ENCODE data around the gene CIB4. TPM values are rescaled to one million over a fixed set of nuclear protein-coding genes. Genes with fewer than 3 reads are reported as not detected.

Gene CIB4
- total RNA-seq, 1 donor from 2014 or later, result not detected

DNA sequence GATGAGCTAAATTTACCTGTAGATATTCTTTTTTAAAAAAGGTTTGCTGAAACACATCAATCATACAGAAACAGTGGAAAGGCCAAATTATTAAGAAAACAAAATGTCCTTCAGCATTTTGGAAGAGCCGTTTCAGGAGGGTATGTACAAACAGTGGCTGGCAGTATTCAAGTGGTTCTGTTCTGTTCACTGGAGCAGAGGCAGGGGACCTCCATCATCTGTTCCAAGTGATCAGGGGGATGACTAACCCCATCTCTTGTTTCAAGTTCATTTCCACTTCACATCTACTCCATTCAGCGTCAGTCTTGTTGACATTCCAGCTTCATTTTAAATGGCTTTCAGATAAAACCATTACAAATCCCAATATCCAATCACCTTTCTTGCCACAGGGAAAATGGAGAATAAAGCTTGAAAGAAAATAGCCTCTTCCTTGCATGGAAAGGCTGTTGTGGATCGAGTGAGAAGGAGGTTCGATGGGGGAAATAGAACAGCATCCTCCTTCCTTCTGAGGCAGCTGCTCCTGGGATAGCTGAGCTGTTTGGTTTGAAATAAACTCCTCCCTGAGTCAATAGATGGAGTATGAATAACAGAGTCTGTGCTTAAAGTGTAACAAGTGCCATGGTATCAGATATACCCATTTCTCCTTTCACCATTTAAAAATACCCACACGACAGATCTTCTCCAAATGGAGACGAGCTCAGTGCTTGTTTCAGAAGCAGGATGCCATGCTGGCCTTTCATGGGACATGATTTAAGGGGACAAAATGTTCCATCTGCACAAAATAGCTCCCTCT lies 99.6 kb downstream of the CIB4 start:
- H3K27ac ChIP-seq (ENCODE audit: low read depth, low read length), result no peak overlapping the region

DNA sequence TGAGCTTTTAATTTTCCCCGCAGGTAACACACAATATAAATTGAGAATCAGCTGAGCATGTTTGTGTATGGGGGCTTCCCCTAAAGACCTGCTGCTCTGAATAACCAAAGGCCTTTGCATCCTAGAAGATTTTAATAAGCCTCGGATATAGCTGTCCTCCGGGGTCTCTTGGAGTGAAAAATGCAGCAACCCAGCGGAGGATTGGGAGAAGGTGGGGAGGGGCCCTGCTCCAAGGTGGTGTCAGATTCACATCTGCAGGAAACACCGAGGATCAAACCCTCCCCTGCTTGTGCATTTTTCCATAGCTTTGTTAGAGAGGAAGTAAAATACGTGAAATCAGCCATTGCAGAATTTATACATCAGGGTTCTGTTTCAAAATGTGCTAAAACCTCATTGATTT lies 100.2 kb downstream of the CIB4 start:
- no peak overlapping the region for H3K4me3 ChIP-seq (ENCODE audit: low read length in 3 of 3)
- no peaks in the 10 kb centered on the region for H3K36me3 ChIP-seq (ENCODE audit: control insufficient read depth in 3 of 3, insufficient read depth in 3 of 3, low read length in 3 of 3)
- H3K9ac ChIP-seq (ENCODE audit: low read depth in 1 of 3, low read length in 3 of 3), result no peak overlapping the region
- no peak overlapping the region for H3K27ac ChIP-seq (ENCODE audit: low read depth, low read length)
- H3K9me3 ChIP-seq (ENCODE audit: control insufficient read depth in 3 of 3, low read length in 3 of 3), result no peaks in the 10 kb centered on the region
- H3K4me1 ChIP-seq (ENCODE audit: control insufficient read depth in 3 of 3, insufficient read depth in 3 of 3, low read length in 3 of 3), result no peaks in the 10 kb centered on the region
- peaks cover 0 to 4% (median 2%) of the 10 kb centered on the region in 3 donors for H3K27me3 ChIP-seq (ENCODE audit: control insufficient read depth in 3 of 3, insufficient read depth in 3 of 3, low read length in 3 of 3)

More for the DNA sequence above, 99.6 kb downstream of the CIB4 start:
- no peaks in the 10 kb centered on the region for H3K9me3 ChIP-seq (ENCODE audit: control insufficient read depth in 3 of 3, low read length in 3 of 3)
- H3K4me1 ChIP-seq (ENCODE audit: control insufficient read depth in 3 of 3, insufficient read depth in 3 of 3, low read length in 3 of 3), result no peaks in the 10 kb centered on the region
- H3K9ac ChIP-seq (ENCODE audit: low read depth in 1 of 3, low read length in 3 of 3), result no peak overlapping the region
- H3K36me3 ChIP-seq (ENCODE audit: control insufficient read depth in 3 of 3, insufficient read depth in 3 of 3, low read length in 3 of 3), result no peaks in the 10 kb centered on the region
- no peak overlapping the region for H3K4me3 ChIP-seq (ENCODE audit: low read length in 3 of 3)
- H3K27me3 ChIP-seq (ENCODE audit: control insufficient read depth in 3 of 3, insufficient read depth in 3 of 3, low read length in 3 of 3), result peaks cover 0 to 4% (median under 1%) of the 10 kb centered on the region in 3 donors

DNA sequence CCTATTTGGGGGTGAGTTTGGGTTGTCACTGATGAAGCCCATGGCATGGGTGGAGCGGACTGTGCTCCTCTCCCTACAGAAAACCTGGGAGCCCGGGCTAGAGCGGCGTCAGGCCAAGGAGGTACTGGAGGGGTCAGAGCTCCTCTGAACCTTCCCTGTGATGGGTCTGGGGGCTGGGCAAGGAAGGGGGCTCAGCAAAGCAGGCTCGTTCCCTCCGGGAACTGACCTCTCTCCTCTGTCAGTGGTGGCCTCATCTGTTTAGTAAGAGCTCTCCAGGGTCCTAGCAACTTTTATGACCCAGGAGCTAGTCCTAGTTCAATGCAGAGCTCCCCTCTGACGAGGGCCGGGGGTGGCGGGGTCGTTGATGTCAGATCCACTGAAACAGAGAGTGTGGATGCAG lies 100.9 kb downstream of the CIB4 start:
- H3K27ac ChIP-seq (ENCODE audit: low read depth, low read length), result no peak overlapping the region
- H3K4me1 ChIP-seq (ENCODE audit: control insufficient read depth in 3 of 3, insufficient read depth in 3 of 3, low read length in 3 of 3), result no peaks in the 10 kb centered on the region
- H3K4me3 ChIP-seq (ENCODE audit: low read length in 3 of 3), result no peak overlapping the region
- H3K9me3 ChIP-seq (ENCODE audit: control insufficient read depth in 3 of 3, low read length in 3 of 3), result no peaks in the 10 kb centered on the region
- H3K36me3 ChIP-seq (ENCODE audit: control insufficient read depth in 3 of 3, insufficient read depth in 3 of 3, low read length in 3 of 3), result no peaks in the 10 kb centered on the region
- peaks cover 0 to 4% (median 2%) of the 10 kb centered on the region in 3 donors for H3K27me3 ChIP-seq (ENCODE audit: control insufficient read depth in 3 of 3, insufficient read depth in 3 of 3, low read length in 3 of 3)
- no peak overlapping the region for H3K9ac ChIP-seq (ENCODE audit: low read depth in 1 of 3, low read length in 3 of 3)

DNA sequence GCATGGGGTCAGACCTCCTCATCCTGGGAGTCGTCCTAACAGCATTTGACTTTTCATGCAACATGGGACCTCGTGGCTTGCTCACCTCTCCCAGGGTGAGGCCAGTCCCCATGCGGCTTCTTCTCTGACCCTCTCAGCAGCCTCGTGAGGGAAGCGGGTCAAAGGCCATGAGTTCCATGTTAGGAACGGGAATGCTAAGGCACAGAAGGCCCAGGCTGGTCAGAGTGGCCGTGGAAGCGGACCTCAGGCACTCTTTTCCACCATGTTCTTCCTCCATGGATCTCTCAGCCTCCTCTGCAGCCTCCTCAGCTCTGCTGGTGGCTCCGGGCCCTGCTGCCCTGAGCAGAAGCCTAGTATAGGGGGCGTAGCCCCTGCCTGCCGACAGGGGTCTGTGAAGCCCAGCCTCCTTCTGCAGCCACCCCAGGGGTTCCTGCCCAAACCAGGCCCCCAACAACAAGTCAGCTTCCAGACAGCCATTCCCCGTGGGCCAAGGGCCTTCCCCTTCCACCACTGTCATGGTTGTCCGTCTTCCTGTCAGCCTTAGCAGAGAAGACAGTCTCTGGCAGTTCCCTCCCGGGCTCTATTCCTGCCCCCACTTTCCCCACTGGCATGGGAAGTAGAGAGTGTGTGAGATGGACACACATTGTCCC lies 103.2 kb downstream of the CIB4 start:
- H3K9me3 ChIP-seq (ENCODE audit: control insufficient read depth in 3 of 3, low read length in 3 of 3), result no peaks in the 10 kb centered on the region
- peaks cover 4 to 9% (median 5%) of the 10 kb centered on the region in 3 donors for H3K4me1 ChIP-seq (ENCODE audit: control insufficient read depth in 3 of 3, insufficient read depth in 3 of 3, low read length in 3 of 3)
- no peak overlapping the region for H3K9ac ChIP-seq (ENCODE audit: low read depth in 1 of 3, low read length in 3 of 3)
- no peak overlapping the region for H3K27ac ChIP-seq (ENCODE audit: low read depth, low read length)
- H3K36me3 ChIP-seq (ENCODE audit: control insufficient read depth in 3 of 3, insufficient read depth in 3 of 3, low read length in 3 of 3), result no peaks in the 10 kb centered on the region
- H3K27me3 ChIP-seq (ENCODE audit: control insufficient read depth in 3 of 3, insufficient read depth in 3 of 3, low read length in 3 of 3), result peaks cover 0 to 4% (median 2%) of the 10 kb centered on the region in 3 donors
- H3K4me3 ChIP-seq (ENCODE audit: low read length in 3 of 3), result no peak overlapping the region

DNA sequence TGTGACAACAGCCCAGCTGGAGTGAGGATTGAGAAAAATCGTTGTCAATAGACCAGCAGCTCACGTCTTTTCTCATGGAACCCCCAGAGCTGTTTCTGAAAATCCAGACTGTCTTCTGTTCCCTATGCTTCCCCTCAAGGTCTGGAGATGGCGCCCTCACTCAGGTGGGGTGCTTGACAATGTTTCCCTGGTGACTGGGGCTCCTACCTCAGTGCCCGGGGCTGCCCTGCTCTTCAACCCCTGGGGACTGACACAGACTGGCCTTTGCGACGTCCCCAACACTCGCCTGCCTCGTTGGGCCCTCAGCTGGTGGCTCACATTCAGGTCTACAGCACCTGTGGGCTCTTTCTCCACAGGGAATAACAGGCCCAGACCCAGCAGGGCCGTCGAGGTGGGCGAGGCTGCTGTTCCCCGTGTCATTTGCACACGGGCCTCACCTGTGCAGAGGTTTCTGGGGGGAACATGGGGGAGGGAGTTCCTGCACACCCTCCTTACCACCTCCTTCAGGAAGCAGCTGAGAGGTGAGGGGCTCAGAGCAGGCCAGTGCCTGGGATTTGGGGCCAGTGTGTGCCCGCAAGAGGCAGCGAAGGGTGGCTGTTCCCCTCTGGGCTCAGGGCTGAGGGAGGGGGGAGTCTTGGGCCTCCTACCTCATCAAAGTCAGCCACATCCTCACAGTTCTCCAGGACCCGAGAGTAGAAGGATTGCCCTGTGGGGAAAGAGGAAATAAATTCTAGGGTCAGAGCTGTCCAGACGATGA lies 103.9 kb downstream of the CIB4 start:
- Histone ChIP-seq H3K4me3 (ENCODE audit: low read length in 3 of 3) (no peak overlapping the region), H3K4me1 (ENCODE audit: control insufficient read depth in 3 of 3, insufficient read depth in 3 of 3, low read length in 3 of 3) (peaks cover 4 to 9% (median 5%) of the 10 kb centered on the region in 3 donors), H3K36me3 (ENCODE audit: control insufficient read depth in 3 of 3, insufficient read depth in 3 of 3, low read length in 3 of 3) (no peaks in the 10 kb centered on the region), H3K27me3 (ENCODE audit: control insufficient read depth in 3 of 3, insufficient read depth in 3 of 3, low read length in 3 of 3) (peaks cover 0 to 8% (median 2%) of the 10 kb centered on the region in 3 donors), H3K9me3 (ENCODE audit: control insufficient read depth in 3 of 3, low read length in 3 of 3) (no peaks in the 10 kb centered on the region), H3K9ac (ENCODE audit: low read depth in 1 of 3, low read length in 3 of 3) (no peak overlapping the region), H3K27ac (ENCODE audit: low read depth, low read length) (no peak overlapping the region)

DNA sequence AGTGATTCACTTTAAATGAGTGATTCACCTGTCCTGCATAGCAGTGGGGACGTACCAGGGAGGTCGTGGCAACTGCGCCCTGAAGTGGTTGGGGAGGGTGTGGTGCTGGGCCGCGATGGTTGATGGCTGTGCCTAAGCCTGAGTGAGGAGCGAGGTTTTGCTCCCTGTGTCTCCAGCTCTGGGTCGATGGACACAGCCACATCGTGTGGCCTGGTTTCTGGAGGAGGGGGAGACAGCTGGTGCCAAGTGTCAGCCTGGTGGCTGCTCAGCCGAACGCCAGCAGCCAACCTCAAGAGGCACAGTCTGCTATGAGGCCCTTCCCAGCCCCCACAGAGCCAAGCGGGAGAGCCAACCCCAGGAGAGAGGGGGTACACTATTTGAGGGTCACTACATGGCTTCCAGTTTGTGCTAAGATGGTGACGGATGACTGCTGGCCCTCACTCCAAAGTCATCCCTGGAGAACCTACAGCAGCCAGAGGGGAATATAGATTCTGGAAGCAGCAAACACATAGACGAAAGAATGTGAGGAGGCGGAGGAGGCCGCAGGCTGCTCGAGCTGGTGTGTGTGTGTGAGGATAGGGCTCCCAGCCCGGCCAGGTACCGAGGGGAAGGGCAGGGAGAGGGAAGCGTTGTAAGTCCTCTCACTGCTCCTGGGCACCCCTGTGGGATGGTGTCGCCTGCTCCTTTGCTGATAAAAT lies 104.6 kb downstream of the CIB4 start:
- no peaks in the 10 kb centered on the region for H3K9me3 ChIP-seq (ENCODE audit: control insufficient read depth in 3 of 3, low read length in 3 of 3)
- H3K36me3 ChIP-seq (ENCODE audit: control insufficient read depth in 3 of 3, insufficient read depth in 3 of 3, low read length in 3 of 3), result no peaks in the 10 kb centered on the region
- H3K4me1 ChIP-seq (ENCODE audit: control insufficient read depth in 3 of 3, insufficient read depth in 3 of 3, low read length in 3 of 3), result peaks cover 4 to 9% (median 5%) of the 10 kb centered on the region in 3 donors
- peaks cover 0 to 8% (median 2%) of the 10 kb centered on the region in 3 donors for H3K27me3 ChIP-seq (ENCODE audit: control insufficient read depth in 3 of 3, insufficient read depth in 3 of 3, low read length in 3 of 3)
- no peak overlapping the region for H3K4me3 ChIP-seq (ENCODE audit: low read length in 3 of 3)
- no peak overlapping the region for H3K9ac ChIP-seq (ENCODE audit: low read depth in 1 of 3, low read length in 3 of 3)
- no peak overlapping the region for H3K27ac ChIP-seq (ENCODE audit: low read depth, low read length)

DNA sequence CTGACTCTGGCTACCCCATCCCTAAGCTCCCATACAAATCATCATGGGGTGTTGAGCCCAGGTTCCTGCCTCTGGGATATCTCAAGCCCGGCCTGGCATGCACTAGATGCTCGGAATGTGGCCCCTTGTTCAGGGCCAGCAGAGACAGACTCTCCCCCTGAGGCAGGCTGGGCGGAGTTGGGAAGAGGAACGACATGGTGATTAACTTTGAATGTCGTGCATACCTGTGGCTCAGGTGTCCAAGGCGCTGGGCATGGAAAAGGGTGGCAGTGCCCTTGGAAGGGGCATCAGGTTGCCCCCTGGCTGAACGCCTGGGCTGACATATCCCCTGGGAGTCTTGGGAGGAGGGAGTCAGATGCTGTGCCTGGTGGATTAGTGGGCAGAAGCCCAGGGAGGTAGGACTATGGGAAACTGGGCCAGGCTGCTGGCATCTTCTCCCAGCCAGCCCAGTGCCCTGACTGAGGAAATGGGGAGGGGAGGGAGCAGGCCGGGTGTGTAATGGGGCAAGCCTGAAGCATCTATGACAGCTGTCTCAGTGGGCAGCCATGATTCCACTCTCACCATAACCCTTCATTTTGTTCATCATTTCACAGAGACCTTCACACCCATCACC lies 105.4 kb downstream of the CIB4 start:
- H3K4me3 ChIP-seq (ENCODE audit: low read length in 3 of 3), result no peak overlapping the region
- peaks cover 0 to 8% (median 2%) of the 10 kb centered on the region in 3 donors for H3K27me3 ChIP-seq (ENCODE audit: control insufficient read depth in 3 of 3, insufficient read depth in 3 of 3, low read length in 3 of 3)
- no peak overlapping the region for H3K9ac ChIP-seq (ENCODE audit: low read depth in 1 of 3, low read length in 3 of 3)
- no peak overlapping the region for H3K27ac ChIP-seq (ENCODE audit: low read depth, low read length)
- H3K4me1 ChIP-seq (ENCODE audit: control insufficient read depth in 3 of 3, insufficient read depth in 3 of 3, low read length in 3 of 3), result peaks cover 4 to 9% (median 5%) of the 10 kb centered on the region in 3 donors
- H3K9me3 ChIP-seq (ENCODE audit: control insufficient read depth in 3 of 3, low read length in 3 of 3), result no peaks in the 10 kb centered on the region
- H3K36me3 ChIP-seq (ENCODE audit: control insufficient read depth in 3 of 3, insufficient read depth in 3 of 3, low read length in 3 of 3), result no peaks in the 10 kb centered on the region

DNA sequence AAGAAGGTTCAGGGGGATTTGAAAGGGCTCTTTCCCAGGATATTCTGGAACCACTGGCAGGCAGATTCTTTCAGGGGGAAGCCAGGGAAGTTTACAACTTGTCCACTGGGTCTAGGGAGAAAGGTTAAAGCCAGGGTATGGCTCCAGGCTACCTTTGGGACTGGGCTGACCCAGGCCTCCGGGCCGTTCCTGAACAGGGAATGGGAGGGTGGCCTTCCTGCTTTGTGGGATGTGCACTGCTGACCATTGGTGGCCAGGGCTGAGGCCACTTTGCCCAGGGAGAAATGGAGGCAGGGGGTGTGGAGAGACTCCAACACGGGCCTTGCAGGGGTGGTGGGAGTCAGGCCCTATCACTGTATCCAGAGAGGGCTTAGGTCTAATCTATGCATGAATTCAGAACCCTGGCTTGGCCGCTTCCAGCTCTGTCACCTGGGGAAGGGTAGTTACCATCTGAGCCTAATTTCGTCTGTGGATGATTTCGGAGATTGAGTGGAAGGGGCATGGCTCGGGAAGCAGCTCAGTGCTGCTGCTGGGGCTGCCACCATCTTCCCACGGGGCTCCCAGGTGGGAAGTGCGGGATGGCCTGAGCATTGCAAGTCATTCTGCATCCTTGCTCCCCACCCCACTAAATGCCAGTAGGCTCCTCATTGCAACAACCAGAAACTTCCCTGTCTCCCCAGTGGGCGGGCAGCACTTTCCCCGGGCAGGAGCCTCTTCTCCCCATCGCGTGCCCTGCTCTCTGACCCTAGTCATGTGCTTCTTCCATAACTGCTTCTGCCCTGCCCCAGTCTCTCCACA lies 106.1 kb downstream of the CIB4 start:
- H3K27me3 ChIP-seq (ENCODE audit: control insufficient read depth in 3 of 3, insufficient read depth in 3 of 3, low read length in 3 of 3), result peaks cover 0 to 8% (median 3%) of the 10 kb centered on the region in 3 donors
- no peak overlapping the region for H3K27ac ChIP-seq (ENCODE audit: low read depth, low read length)
- H3K36me3 ChIP-seq (ENCODE audit: control insufficient read depth in 3 of 3, insufficient read depth in 3 of 3, low read length in 3 of 3), result no peaks in the 10 kb centered on the region
- H3K4me3 ChIP-seq (ENCODE audit: low read length in 3 of 3), result no peak overlapping the region
- no peaks in the 10 kb centered on the region for H3K9me3 ChIP-seq (ENCODE audit: control insufficient read depth in 3 of 3, low read length in 3 of 3)
- peaks cover 4 to 9% (median 5%) of the 10 kb centered on the region in 3 donors for H3K4me1 ChIP-seq (ENCODE audit: control insufficient read depth in 3 of 3, insufficient read depth in 3 of 3, low read length in 3 of 3)
- H3K9ac ChIP-seq (ENCODE audit: low read depth in 1 of 3, low read length in 3 of 3), result no peak overlapping the region

Data from skeletal muscle tissue (tissue), 4 donors.